Adrenal gland (tissue), 5 donors: ENCODE results near the gene TM4SF4.

Experiments used
- POLR2A ChIP-seq, 2 donors: fragments of 450-650 bp; IDR thresholded peaks; one replicate each; pipeline ENCODE4 v1.6.1; 2017; ENCODE audit warnings: antibody characterized with exemption in 2 of 2, mild to moderate bottlenecking in 2 of 2, moderate library complexity in 1 of 2
- TF ChIP-seq, protein P1 (sequence below), 6 experiments: fragments of 450-650 bp in 4 of 6; fragments of 200-600 bp in 2 of 6; sonication (generic) in 1 of 6; IDR thresholded peaks; 1 replicate in 5 of 6; 2 replicates in 1 of 6; pipeline versions ENCODE4 v1.5.1 to v1.8.0; 2016 to 2021; ENCODE audit warnings: antibody characterized with exemption in 6 of 6, mild to moderate bottlenecking in 2 of 6, moderate library complexity in 1 of 6
- donor health status: DM: no; HTN: no; CAD: no.

DNA sequence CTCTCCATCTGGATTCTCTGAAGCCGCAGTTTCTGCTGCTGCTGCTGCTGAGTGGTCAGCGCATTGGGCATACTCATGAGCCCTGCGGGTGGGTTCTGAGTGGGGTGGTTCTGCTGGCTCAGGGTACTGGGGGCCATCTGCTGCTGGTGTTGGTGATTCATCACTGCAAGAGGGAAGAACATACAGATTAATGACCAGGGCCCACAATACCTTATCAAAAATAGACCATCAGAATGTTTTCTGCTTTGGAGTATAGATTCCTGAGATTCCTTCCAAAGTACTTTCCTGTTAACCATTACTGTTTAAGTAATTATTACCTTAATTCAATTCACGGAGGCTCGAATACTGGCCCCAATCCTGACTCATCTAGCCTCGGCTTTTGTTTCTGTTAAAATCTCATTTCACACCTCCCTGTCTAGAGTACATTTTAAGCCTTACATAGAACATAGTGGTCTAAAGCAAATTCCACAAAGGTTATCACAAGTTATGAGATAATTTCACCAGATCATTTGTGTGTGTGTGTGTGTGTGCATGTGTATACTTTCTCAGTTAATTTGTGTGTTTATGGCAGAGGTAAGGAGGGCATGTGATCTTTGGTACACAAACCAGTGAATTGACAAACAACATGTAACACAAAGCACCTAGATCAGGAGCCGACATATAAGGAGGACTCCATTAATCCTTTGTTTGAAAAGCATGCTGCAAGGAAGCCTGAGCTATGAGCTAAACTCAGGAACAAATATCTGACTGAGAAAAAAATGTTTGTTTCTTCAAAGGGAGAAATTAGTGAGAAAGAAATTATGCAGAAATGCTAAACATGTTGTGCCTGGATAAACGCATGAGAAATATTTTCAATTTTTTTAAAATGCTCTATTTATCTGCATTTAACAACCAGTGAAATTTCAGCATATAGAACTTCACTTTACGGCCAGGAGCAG is 68.1 kb downstream of the TM4SF4 start:
- TF ChIP-seq POLR2A (IDR thresholded peaks at IDR 0.05), result no peak
- TF ChIP-seq, protein P1, sequence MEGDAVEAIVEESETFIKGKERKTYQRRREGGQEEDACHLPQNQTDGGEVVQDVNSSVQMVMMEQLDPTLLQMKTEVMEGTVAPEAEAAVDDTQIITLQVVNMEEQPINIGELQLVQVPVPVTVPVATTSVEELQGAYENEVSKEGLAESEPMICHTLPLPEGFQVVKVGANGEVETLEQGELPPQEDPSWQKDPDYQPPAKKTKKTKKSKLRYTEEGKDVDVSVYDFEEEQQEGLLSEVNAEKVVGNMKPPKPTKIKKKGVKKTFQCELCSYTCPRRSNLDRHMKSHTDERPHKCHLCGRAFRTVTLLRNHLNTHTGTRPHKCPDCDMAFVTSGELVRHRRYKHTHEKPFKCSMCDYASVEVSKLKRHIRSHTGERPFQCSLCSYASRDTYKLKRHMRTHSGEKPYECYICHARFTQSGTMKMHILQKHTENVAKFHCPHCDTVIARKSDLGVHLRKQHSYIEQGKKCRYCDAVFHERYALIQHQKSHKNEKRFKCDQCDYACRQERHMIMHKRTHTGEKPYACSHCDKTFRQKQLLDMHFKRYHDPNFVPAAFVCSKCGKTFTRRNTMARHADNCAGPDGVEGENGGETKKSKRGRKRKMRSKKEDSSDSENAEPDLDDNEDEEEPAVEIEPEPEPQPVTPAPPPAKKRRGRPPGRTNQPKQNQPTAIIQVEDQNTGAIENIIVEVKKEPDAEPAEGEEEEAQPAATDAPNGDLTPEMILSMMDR (IDR thresholded peaks at IDR 0.05), result no peak
